T-helper 1 cell (primary cell): ENCODE data around the gene CSTPP1.
"Not testable (repeated sequence)": the region's sequence is repeated elsewhere in the genome, so short reads cannot be mapped to it uniquely, and the experiment has no call there.

ENCODE experiments used
- DNase-seq, 5 donors: peaks; one replicate each; pipeline ENCODE4 v3.0.0-alpha.2; 2012 to 2020

The CSTPP1 gene

GRCh38 chr11:47052165-47052564 is 115.6 kb downstream of the CSTPP1 start:
- DNase-seq: no peak

GRCh38 chr11:47052576-47052975 is 116.0 kb downstream of the CSTPP1 start:
- no peak for DNase-seq

GRCh38 chr11:47055534-47055933 is 119.0 kb downstream of the CSTPP1 start:
- no peak for DNase-seq

- DNase-seq: no peak
Measured at GRCh38 chr11:47056261-47056915, 119.8 kb downstream of the CSTPP1 start.

- no peak for DNase-seq
Measured at GRCh38 chr11:47057365-47057764, 120.8 kb downstream of the CSTPP1 start.

- peak in 1 of 5 donors; percentile 30 for DNase-seq
Measured at GRCh38 chr11:47060807-47061206, 124.2 kb downstream of the CSTPP1 start.

GRCh38 chr11:47061429-47062178 is 125.0 kb downstream of the CSTPP1 start:
- no peak for DNase-seq

- DNase-seq: no peak
Measured at GRCh38 chr11:47062736-47063135, 126.2 kb downstream of the CSTPP1 start.

- DNase-seq: no peak
Measured at GRCh38 chr11:47067401-47067800, 130.8 kb downstream of the CSTPP1 start.

GRCh38 chr11:47070769-47071168 is 134.2 kb downstream of the CSTPP1 start:
- no peak for DNase-seq

GRCh38 chr11:47071341-47071740 is 134.8 kb downstream of the CSTPP1 start:
- no peak for DNase-seq

GRCh38 chr11:47071791-47072261 is 135.3 kb downstream of the CSTPP1 start:
- no peak for DNase-seq

GRCh38 chr11:47078751-47079521 is 142.4 kb downstream of the CSTPP1 start:
- DNase-seq: no peak

- DNase-seq: not testable (repeated sequence)
Measured at GRCh38 chr11:47080775-47081174, 144.2 kb downstream of the CSTPP1 start.

- no peak for DNase-seq
Measured at GRCh38 chr11:47083913-47084312, 147.4 kb downstream of the CSTPP1 start.

GRCh38 chr11:47087801-47088200 is 151.2 kb downstream of the CSTPP1 start:
- DNase-seq: no peak

GRCh38 chr11:47093541-47093940 is 157.0 kb downstream of the CSTPP1 start:
- no peak for DNase-seq

GRCh38 chr11:47096871-47097270 is 160.3 kb downstream of the CSTPP1 start:
- not testable (repeated sequence) for DNase-seq

GRCh38 chr11:47098223-47098622 is 161.7 kb downstream of the CSTPP1 start:
- DNase-seq: not testable (repeated sequence)

- no peak for DNase-seq
Measured at GRCh38 chr11:47099214-47099917, 162.8 kb downstream of the CSTPP1 start.

- no peak for DNase-seq
Measured at GRCh38 chr11:47099918-47100315, 163.4 kb downstream of the CSTPP1 start.

- DNase-seq: no peak
Measured at GRCh38 chr11:47101406-47101805, 164.8 kb downstream of the CSTPP1 start.
